HuH-7.5 (cell line): ENCODE measurements around the gene MELTF.
A peak's percentile ranks its signal among the peaks of the same experiment; 100 is the strongest.

Experiments
- DNase-seq: peaks from one replicate; pipeline ENCODE4 v3.0.0; 2011; ENCODE audit warnings: low spot score

Gene MELTF

DNA sequence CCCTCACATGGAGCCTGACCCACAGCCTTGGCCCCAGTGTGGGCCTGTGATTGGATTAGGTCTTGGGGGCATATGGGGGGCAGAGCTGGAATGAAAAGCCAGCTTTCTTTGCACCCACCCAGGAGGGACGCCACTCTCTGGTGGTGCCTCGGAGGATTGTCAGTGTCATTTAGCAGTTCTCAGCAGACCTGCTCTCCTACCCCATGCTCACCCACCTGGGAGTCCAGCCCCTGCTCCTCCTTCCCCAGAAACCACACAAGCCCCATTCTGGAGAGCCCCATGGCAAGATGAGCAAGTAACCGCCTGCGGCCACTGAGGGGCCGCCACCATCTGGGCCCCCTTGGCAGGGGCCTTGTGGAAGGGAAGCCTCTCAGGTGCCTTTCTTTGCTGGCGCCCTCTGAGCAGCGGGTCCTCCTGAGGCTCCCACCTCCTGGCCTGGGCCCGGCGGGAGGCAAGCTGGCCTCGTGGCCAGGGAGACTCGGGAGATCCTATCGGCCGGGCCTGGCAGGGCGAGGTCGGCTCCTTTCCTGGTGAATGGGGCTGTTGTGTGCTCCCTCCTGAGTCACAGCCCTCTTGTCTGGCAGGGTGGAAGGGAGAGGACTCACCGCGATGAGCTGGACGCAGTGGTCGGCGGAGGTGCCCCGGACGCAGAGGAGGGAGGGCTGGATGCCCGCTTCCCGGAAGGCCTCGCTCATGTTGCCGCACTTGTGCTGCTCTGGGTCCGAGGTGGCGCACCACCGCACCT, 2.3 kb downstream of the MELTF start:
- peak; percentile 17 for DNase-seq

DNA sequence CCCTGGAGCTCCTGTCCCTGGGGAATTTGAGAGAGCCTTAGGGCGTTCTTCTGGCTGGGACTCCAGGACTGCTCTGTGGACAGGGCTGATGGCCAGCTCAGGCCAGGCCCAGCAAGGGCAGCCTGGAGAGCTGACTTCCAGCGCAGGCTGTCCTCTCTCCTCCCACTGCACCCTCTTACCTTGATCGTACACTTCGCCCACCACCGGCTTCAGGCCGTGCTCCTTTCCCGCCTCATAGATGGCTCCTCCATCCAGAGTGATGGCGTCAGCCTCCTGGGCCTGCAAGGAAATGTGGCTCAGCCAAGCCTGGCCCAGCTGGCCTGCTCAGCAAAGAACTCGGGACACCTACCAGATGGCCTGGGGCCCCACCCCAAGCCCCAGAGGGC, 3.1 kb downstream of the MELTF start:
- DNase-seq: peak; percentile 5

DNA sequence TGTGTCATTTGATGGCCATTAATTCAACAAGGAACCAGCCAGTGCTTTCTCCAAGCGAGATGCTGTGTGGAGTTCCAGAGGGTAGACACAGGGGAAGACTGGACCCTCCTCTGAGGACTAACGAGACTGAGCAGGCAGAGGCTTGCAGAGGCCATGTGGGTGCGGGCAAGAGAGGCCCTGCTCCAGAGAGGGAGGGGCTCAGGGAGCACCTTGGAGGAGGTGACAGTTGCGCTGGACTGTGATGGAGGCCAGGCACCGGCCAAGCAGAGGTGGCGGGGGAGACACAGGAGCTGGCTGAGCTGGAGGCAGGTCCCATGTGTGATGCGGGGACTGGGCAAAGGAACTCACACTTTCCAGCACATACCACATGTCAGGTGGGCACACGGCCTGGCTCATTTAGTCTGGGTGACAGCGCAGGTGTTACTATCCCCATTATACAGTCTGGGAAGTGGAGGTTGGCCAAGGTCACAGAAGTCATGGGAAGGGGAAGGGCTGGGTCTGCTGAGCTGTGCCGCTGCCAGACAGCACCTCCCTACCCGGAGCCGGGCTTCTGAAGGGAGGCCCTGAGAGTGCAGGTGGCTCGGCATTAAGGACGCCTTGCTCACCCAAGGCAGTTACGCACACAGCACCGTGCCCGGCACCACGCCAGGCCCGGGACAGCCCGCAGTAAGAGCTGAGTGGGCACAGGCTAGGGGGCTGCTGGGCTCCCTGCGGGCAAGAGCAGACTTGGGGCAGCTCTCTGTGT, 3.7 kb downstream of the MELTF start:
- peak; percentile 6 for DNase-seq

DNA sequence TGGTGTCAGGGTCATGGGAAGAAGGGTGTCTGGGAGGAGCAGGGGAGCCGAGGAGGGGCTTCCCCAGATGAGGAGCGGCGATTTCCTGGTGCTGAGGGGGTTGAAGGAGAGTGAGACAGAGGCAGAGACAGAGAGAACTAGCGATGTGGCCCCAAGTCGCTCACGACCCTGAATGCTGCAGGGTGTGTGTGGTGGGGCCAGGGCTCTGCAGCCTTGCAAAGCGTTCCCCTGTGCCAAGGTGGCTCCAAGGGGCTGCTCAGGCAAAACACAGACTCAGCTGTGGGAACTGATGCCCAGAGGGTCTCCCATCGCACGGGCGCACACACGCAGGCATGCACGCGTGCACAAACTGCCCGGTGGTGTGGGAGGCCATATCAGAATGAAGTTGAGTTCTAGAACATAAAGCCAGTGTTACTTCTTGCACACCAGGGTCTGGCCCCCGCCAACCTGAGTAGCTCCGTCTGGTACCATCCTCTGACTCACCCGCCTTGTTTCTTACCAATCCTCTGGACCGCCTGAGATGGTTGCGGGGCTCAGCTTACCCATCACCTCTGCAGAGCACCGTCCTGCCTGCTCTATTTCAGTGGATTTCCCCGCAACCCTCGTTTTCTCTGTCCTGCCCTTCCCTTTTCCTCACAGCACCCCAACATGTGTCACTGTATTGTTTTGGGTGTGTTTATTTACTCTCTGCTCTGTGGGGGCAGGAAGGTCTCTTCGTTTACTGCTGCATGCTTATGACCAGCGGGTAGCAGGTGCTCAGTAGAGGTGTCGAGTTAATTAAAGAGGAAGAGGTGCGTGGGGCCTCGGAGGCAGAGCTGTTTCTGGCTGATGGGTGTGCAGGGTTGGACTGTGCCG, 4.5 kb downstream of the MELTF start:
- DNase-seq: peak; percentile 2

DNA sequence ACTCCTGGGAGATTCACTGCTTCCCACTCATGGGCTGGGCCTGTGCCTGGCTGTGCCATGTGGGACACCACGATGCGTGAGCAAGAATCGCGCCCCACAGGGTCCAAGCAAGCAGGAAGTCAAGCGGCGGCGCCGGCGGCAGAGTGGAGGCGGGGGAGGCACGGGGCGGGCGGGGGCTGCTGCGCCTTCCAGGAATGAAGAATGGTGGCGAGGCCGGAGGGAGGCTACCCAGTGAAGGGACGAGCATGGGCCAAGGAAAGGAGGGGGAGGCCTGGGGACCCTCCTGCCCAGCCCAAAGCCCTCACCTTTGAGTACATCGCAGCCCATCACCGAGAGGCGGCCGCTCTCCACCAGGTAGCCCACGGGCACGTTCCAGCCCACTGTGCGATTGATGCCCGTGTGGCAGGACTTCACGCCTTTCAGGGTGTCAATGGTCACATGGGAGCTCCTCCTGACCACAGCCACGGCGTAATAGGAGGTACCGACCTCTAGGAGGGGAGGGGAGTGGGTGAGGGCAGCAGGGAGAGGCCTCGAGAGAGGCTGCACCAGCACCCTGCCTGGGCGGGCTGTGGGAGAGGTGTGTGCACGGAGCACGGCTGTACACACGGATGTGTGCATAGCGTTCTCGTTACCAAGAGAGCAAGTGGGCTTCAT, 5.5 kb downstream of the MELTF start:
- peak; percentile 6 for DNase-seq

DNA sequence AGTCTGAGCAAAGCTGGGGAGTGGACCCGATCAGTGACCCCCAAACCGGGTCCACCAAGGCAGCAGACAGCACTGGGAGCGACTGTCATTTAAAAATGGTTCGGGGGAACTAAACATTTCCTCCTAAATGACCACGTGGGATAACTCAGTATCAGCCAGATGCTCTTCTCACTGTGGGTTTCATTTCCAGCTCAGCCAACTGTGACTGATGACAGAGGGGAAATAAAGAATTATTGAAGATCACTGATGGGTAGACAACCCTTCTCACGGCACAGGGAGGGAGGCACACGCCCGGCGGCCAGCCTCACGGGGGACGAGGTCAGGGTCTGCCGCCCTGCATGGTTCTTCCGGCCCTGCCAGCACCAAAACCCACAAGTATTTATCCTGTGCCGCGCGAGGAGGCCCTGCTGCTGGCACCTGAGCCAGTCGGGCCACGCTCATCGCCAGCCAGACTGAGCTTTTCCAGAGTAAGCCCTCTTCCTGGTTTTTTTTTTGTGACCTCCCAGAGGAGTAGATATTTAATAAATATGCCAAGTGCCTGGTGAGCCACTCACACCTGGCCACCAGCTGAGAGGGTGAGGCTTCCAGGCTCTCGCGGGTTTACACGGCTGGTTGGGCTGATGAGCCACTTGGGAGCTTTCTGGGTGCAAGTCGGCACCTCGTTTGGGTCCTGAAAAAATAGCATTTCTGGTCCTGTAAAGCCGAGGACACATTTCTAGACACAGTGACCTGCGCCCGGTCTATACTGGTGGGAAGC, 6.2 kb downstream of the MELTF start:
- DNase-seq: no peak

DNA sequence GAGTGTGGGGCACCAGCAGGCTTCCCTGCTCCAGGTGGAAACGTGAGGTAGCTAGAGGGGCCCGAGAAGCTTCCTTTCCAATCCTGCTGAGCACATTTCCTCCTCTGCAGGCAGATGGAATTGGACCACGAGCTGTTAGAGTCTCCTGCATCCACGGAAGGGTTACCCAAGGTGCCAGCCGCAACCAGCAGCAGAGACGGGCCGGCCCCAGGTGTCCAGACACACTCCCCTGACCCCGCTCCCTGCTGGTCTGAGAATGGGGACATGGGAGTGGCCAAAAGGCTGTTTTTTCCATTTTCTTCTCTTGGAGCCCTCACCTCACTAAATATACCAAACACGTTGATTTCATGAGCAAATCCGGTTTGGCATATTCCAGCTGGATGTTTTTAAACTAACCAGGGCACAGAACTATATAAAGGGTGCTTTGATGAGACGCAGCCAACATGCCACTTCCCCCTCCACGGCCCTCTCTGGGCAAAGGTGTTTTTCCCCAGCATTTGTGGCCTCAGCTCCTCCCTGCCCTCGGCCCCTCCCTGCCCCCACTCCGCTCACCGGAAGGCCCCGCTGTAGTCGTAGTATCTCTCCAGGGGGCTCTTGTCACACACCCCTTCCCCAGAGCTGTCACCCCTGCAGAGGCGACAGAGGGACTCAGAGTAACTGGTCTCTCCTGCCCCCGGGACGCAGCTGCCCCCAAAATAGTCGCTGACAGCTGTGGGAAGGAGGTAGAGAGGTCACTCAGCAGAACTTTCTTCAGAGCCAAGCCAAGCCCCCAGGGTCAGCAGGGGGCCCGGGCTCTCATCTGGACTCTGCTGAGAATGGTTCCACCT, 7.0 kb downstream of the MELTF start:
- DNase-seq: peak; percentile 3

DNA sequence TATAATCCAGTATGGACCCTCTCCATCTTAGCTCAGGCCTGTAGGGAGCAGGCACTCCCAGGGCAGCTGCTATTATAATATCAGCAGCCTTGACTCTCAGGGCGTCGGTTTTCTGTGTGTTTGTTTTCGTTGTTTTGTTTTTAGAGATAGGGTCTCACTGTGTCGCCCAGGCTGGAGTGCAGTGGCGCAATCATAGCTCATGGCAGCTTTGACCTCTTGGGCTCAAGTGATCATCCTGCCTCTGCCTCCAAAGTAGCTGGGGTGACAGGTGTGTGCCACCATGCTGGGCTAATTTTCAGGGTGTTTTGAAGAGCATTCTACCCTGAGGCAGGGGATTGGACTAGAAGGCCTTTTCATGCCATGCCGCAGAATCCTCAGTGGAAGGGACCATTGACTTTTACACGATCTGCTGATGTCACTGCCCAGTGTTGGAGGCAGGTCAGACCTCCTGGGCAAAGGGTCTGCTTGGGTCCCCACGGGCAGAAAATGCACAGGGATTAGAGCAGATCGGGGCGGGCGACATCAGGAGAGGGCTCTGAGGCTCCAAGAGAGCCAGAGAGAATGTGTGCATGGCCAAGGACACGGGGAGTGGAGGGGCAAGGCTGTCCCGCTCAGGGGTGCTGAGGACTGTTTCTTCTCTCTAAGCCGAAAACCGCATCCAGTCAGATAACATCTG, 7.8 kb downstream of the MELTF start:
- peak; percentile 6 for DNase-seq

DNA sequence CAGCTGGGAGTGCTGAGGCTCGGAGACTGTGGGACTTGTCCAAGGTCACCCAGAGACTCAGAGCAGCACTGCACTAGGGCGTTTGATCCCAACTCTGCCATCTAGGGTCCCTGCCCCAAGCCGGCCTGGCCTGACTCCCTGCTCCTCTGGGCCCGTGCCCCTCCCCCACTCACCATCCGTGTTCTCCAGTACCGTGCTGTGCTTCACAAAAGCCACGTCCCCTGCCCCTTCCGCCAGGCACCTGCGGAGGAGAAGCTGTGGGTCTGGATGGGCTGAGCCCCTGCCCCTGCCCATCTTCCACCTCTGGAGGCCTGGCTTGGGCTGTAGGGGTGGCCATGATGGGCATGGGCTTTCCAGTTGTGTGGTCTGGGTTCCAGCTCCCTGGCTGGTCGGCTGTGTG, 8.4 kb downstream of the MELTF start:
- DNase-seq: no peak

DNA sequence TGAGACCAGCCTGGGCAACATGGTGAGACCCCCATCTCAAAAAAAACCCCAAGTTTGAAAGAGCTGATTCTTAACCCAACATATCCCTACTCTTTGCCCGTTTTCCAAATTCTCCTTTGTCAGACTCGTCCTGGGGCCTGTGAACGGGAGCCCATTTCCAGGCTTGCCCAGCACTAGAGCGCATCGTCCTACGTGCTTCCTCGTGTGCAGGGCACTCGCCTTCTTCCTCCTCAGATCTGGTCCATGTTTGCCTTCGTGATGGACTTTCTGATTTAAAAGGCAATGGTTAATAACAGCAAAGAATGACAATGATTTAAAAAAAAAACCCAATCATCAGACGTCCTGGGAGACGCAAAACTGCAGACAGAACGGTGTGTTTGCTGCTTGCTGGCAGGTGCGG, 10.1 kb downstream of the MELTF start:
- DNase-seq: no peak

DNA sequence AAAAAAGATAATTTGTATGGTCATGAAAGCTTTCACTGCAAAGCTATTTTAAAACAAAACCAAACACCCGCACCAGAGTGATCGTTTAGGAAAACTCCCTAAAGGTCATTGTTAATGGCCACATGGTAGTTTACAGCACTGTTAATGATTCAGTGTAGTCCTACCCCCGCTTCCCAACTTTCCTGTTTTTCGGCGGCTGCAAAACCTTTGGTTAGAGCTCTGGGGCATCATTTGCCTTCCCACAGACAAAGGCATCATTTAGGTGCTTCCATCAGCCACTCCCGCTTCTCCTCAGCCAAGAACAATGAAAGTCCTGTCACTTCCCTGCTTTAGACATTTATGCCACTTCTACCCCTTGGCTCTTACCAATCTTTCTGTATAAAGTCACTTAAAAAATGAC, 10.6 kb downstream of the MELTF start:
- no peak for DNase-seq

DNA sequence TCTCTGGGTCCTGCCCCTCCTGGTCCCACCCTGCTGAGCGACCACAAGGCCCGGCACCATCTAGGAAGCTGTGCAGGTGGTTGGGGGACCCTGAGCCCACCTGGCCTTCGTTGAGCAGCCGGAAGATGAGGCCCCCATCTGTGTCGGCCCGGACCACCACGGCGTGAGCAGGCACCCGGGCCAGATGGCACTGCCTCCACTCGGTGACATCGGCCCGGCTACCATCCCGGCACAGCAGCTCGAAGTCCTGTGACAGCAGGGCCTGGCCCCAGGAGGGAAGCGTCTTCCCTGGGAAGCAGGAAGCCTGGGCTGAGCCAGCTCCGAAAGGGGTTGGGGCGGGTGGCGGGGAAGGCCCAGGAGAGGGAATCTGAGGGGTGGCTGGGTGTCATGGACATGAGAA, 12.6 kb downstream of the MELTF start:
- DNase-seq: no peak

DNA sequence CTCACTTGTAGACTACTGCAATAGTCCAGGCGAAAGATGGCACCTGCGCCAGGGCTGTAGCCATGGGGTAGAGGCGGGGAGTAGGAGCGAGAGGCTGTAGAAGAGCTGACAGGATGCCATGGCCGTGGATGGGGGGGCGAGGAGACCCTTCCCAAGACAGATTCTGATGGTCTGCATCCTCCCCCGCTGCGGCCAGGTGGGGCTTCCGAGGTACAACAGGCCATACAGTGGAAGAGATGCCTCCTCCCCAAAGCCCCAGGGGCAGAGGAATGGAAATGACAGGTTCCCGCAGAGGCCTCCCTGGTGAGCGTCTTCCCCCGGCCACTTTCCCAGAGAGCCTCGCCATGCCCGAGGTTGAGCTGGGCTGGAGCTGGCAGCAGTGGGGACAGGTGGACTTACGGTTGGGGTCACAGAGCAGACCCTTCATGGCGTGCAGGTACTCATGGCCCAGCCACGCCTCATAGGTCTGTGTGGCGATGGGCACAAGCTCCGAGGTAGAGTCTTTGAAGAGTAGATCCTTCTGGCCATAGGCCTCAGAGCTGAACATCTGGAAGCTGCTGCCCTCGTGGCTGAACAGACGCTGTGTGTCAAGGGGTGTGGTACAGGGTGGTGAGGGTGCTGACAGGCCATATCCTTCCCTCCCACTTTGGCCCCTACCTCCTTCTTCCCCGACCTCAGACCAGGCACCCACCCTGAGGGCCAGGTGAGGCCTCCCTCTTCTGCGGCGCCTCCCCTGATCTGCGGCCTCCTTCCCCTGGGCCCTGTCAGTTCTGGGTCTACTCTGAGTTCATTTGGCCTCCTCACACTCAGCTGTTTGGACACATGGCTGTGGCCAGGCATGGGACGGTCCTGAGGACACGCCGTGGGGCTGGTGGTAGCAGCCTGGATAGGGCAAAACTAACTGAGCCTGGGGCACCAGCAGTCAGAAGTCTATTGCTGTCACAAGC, 13.6 kb downstream of the MELTF start:
- DNase-seq: no peak

DNA sequence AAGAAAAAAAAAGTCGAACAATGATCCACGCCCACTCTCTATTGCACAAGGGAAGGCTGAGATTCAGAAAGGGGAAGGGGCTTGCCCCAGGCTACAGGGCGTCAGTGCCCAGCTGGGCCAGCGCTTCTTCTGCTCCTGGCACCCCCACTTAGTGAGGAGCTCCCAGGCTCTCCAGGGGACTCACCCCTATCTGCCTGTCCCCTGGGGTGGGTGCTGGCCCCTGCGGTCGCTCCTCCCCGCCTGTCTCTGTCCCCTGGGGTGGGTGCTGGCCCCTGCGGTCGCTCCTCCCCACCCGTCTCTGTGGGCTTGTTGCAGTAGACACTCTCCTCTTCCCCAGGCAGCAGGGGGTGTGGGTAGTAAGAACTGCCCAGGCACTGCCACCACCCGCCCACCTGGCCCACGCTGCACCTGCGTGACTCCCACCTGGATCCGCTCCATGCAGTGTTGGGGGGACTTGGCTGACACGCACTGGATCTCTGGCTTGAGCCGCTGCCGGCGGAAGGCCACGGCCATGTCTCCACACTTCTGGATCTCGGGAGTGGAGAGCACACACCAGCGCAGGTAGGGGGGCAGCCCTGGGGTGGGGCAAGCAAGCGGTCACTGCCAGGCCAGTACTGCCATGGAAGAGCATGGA, 14.6 kb downstream of the MELTF start:
- DNase-seq: no peak

DNA sequence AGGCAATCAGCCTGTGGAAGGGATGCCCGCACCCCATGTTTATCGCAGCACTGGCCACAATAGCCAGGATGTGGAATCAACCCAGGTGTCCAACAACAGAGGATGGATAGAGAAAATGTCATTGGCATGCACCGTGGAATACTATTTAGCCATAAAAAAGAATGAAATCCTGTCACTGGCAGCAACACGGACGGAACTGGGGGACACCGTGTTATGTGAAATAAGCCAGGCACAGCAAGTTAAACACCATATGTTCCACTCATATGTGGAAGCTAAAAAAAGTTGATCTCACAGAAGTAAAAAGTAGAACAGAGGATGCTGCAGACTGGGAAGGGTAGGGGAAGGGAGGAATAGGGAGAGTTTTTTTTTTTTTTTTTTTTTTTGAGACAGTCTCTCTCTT, 15.6 kb downstream of the MELTF start:
- DNase-seq: no peak

DNA sequence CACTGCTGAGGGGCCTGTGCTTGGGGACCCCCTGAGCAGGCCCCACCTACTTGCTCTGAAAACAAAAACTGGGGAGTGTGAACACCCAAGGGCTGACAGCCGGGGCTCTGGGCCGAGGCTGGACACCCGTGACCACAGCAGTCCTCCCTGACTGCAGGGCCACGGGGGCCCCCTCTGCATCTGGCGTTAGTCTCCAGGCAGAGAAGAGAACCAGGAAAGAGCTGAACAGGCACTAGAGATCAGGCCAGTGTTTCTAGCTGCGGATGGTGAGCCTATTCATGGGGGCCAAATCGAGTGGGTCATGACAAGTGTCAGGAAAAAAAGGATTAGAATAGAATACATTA, 17.1 kb downstream of the MELTF start:
- DNase-seq: no peak

DNA sequence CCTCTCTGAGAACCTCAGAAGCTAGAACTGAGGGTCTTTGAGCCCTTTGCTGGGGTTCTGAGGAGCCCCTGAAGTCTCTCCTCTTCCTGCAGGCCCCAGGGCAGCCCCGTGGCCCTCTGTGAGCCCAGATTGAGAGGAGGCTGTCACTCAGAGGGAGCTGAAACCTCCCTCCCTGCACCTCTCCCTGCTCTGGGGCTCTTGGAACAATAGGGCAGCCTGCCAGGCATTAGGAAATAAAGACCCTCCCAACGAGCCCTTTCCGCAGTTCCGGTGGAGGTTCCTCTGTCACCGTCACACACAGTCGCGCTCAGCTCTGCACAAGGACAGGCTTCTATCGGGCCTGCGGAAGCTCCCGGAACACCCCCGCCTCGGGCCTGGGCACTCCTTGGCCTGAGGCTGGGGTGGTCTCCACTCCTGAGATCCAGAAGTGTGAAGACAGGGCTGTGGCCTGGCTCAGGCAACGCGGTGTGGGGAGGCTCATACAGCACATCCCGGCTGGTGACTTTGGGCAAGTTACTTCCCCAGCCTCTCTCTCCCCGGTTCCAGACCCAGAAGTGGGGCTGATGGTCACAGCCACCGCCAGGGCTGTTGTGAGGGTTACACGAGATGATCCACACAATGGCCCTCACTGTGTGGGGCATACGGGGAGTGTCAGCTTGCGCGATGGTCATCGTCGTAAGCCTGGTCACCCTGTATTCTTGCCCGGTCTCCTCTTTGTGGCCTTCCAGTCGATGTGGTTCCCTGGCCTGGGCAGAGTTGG, 17.7 kb downstream of the MELTF start:
- DNase-seq: no peak
